AG09319 (cell line): ENCODE measurements around the gene GP9.

ENCODE experiments used
- DNase-seq: peaks from one replicate; pipeline ENCODE4 v3.0.0-alpha.2; 2010; ENCODE audit warnings: low read depth; ENCODE audit errors: extremely low read depth
- CTCF ChIP-seq: IDR thresholded peaks from 2 replicates; pipeline ENCODE4 v1.5.1; 2011; ENCODE audit warnings: low read depth, mild to moderate bottlenecking, inconsistent platforms, low read length, moderate library complexity

Gene GP9

GRCh38 chr3:129027544-129027880 lies 33.1 kb upstream of the GP9 start:
- no peak for DNase-seq
- no peak for TF ChIP-seq CTCF

- no peak for TF ChIP-seq CTCF
- no peak for DNase-seq
Measured at GRCh38 chr3:129028866-129029265, 31.7 kb upstream of the GP9 start.

GRCh38 chr3:129030611-129031010 lies 30.0 kb upstream of the GP9 start:
- DNase-seq, result no peak
- TF ChIP-seq CTCF, result no peak

- no peak for DNase-seq
- no peak for TF ChIP-seq CTCF
Measured at GRCh38 chr3:129031476-129032215, 28.9 kb upstream of the GP9 start.

GRCh38 chr3:129032716-129033115 lies 27.9 kb upstream of the GP9 start:
- TF ChIP-seq CTCF, result no peak
- no peak for DNase-seq

- TF ChIP-seq CTCF, result no peak
- DNase-seq, result no peak
Measured at GRCh38 chr3:129033151-129033550, 27.4 kb upstream of the GP9 start.

GRCh38 chr3:129033633-129034321 lies 26.8 kb upstream of the GP9 start:
- no peak for DNase-seq

More at GRCh38 chr3:129033633-129034321, 26.8 kb upstream of the GP9 start:
- TF ChIP-seq CTCF, result no peak
